Measurements from ENCODE around the gene ZNF652.

ZNF652 gene

GRCh38 chr17:49356320-49356719, 5.7 kb downstream of the ZNF652 start:
- no peak for DNase-seq

DNA sequence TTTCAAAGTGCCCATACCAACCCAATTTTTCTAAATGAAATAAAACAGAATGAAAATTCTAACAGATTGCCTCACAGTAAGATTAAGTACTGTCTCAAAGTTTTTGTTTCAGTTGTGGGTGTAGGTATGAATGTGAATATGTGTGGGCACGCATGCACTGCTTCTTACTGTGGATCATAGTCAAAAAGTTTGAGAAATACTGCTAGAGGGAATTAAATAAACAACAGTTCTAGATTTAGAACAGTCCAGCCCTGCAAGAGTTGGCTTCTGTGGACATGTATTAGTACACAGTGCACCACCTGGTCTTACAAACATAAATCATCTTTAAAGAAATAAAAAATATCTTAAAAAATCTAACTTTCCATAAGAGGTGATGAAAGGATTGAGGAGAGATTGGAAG, 8.4 kb downstream of the ZNF652 start:
- DNase-seq: no peak

DNA sequence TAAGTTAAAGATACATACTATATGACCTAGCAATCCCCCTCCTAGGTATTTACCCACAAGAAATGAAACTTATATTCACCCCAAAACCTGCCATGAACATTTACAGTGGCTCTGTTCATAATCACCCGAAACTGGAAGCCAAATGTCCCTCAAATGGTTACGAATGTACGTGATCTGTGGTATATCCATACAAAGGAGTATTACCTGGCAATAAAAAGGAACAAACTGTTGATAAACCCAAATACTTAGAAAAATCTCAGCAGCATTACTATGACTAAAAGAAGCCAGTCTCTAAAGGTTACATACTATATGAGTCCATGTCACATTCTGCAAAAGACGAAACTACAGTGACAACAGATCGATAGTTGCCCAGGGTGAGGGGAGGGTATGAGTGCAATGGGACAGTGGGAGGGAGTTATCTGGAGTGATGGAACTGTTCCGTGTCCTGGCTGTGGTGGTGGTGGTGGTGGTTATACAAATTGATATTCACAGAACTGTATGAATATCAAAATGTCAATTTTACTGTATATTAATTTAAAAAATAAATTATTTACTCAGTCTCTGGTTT, 9.4 kb downstream of the ZNF652 start:
- DNase-seq: no peak

- no peak for DNase-seq
These were observed 10.4 kb downstream of the ZNF652 start for GRCh38 chr17:49351572-49352140.

- DNase-seq: no peak
These were observed 12.5 kb downstream of the ZNF652 start for GRCh38 chr17:49349541-49349940.

GRCh38 chr17:49344914-49345313, 17.1 kb downstream of the ZNF652 start:
- DNase-seq: no peak

- no peak for DNase-seq
These were observed 18.8 kb downstream of the ZNF652 start for GRCh38 chr17:49343273-49343672.

DNA sequence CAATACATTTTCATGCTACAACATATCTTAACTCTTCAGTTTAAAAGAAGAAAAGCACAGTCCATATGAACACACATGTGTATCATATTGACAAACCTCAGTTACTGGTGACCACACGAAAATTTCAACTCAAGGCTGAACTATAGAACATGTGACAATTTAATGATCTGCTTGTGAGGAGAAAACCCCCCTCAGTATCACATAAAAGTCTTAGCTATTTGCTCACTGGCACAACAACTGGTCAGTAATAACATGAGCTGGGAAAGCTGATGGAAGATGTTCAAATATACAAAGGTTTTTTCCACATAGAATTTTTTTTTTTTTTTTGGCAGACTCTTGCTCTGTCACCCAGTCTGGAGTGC, 19.5 kb downstream of the ZNF652 start:
- no peak for DNase-seq

GRCh38 chr17:49341356-49341755, 20.7 kb downstream of the ZNF652 start:
- no peak for DNase-seq

DNA sequence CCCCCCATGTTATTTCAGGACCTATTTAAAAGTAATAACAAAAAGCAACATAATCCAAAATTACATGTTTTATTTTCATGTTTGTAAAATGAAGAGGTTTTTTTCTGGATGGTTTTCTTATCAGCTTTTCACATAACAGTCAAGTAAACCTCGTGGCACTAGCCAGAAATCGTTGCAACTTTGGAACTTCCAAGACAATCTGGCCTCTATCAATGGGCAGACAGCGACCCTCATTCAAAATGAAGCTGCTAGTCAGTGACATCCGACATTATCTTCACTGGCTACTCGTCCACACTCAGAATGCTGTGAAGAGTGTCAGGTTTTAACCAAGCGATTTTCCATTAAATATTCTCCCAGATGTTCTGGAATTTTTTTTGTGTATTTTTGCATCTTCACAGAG, 22.7 kb downstream of the ZNF652 start:
- no peak for DNase-seq

DNA sequence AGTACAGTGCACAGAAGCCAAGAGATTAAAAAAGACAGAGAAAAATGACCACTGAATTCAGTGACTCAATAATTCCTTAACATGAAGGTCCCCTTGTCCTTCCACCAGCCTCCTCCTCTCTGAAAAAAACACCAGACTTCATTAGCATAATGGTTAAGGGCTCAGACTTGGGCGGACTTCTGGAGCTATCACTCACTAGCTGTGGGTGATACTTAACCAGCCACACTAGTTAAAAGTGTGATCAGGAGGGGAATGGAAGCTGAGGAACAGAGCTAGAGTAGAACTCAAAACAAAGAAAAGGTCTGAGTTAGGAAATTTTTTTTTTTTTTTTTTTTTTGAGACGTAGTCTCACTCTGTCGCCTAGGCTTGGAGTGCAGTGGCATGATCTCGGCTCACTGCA, 23.2 kb downstream of the ZNF652 start:
- no peak for DNase-seq

GRCh38 chr17:49337884-49338283, 24.2 kb downstream of the ZNF652 start:
- no peak for DNase-seq

DNA sequence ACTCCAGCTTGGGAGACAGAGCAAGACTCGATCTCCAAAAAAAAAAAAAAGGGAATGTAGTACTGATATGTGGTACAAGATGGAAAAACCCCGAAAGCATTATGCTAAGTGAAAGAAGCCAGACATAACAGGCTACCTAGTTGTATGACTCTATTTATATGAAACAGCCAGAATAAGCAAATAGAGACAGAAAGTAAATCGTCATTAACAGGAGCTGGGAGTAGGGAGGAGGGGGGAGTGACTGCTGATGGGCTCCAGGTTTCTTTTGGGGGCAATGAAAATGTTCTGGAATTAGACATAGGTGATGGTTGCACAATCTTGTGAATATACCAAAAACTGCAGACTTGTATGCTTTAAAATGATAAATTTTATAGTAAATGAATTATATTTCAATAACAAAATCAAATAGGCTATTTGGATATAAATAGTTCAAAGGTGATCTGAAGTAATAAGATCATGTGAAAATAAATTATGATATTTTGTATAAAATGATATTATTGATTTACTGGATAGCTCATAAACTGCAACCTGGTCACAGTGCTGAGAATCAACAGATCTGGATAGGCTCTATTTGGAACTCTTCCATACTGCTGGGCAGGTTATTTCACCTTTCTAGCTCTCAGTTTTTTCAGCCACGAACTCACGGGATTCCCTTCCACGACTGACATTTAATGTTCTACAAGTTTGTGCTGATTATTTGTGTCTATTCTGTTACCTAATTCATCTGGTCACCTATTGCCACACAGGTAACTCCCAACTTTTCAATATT, 27.1 kb downstream of the ZNF652 start:
- no peak for DNase-seq

DNA sequence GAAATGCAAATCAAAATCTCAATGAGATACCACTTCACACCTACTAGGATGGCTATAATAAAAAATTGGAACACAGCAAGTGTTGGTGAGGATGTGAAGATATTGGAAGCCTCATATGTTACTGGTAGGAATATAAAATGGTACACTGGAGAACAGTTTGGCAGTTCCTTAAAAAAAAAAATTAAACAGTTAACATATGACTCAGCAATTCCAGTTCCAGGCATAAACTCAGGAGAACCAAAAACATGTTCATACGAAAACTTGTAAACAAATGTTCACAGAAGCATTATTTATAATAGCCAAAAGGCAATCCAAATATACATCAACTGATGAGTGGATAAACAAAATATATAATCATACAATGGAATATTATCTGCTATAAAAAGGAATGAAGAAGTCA, 28.2 kb downstream of the ZNF652 start:
- DNase-seq: no peak

DNA sequence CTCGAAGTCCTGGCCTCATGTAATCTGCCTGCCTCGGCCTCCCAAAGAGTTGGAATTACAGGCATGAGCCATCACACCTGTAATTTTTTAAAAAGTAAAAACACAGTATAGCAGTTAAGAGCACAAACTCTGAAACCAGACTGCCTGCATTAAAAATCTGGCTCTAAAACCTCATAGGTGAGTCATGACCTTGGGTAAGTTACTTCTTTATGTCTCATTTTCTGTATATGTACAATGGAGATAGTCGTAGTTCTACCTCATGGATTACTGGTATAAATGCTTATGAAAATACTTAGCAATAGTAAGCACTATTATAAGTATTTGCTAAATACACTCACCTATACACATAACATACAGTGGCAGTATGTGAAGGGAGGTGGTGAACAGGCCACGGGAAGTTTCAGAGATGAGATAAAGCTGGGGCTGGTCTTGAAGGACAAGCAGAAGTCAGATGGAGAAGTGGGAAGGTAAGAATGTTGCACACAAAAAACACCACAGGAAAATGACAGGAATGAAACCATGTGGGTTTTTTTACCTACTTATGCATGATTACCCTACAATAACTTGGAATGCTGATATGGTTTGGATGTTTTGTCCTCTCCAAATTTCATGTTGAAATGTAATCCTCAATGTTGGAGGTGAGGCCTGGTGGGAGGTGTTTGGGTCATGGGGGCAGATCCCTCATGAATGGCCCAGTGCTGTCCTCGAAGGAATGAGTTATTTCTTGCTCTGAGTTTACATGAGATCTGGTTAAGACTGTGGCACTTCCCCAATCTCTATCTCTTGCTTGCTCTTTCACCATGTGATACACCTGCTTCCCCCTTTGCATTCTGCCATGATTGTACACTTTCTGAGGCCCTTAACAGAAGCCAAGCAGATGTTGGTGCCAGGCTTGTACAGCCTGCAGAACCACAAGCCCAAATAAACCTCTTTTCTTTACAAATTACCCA, 33.9 kb downstream of the ZNF652 start:
- DNase-seq: no peak

DNA sequence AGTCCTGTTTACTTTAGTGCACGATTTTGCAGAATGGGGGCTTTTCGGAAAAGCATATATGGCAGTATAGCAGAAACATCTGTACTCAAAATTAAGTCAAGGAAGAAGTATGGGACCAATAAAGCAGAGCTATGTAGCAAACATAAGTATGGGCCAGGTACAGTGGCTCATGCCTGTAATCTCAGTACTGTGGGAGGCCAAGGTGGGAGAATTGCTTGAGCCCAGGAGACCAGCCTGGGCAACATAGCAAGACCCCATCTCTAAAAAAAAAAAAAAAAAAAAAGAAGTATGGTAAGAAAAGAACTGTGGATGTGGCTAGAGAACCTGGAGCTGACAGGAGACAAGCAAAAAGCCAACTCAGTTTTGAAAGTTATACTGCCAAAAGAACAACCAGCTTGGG, 36.1 kb downstream of the ZNF652 start:
- no peak for DNase-seq

GRCh38 chr17:49318435-49318965, 43.5 kb downstream of the ZNF652 start:
- DNase-seq: no peak

DNA sequence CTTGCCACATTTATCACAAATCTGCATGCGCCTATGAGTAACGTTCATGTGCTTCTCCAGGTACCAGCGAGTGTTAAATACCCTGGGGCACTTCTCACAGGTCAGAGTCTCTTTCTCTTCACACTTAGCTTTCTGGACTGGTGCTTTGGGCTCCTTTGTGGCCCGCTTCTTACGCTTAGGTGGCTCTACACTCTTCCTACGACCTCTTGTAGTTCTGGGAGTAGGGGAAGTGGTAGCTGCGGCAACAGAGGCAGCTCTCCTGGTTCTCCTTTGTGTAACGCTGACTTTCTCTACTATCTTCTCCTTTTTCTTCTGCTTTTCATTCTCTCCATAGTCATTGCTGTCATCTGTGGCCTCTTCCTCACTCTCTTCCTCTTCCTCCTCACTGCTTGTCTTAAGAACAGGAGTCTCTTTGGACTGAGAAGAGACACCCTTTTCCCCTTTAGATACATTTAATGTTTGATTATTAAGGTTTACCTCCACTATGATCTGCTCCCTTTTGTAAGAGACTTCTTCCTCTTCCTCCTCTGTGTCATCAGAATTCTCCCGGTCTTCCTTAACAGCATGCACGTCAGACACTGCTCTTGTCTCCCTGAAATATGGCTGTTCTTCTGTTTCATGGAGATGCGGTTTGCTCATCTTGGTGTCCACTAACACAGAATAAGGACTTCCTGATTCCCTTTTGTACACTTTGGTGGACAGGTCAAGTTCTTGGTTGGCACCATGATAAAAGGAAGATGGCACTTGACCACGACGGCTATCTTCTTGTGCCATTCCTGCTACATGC, 45.0 kb downstream of the ZNF652 start:
- no peak for DNase-seq

GRCh38 chr17:49316258-49316570, 45.8 kb downstream of the ZNF652 start:
- DNase-seq: no peak

GRCh38 chr17:49315551-49316257, 46.3 kb downstream of the ZNF652 start:
- DNase-seq: peak; percentile 73

DNA sequence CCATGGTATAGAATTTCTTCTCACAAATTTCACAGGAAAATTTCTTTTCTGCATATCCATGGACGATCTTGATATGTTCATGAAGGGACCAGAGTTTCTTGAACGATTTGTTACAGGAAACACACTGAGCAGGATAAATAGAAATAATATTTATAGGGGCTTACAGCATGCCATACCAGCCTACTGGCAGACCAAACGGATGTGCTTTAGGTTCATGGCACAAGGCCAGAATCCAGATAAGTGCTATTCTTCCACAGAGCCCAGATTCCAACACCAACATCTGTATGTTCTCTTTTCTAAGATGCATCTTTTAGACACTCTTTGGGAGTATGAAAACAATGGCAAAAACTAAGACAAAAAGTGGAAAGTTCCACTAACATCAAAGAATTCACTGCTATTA, 49.3 kb downstream of the ZNF652 start:
- no peak for DNase-seq

DNA sequence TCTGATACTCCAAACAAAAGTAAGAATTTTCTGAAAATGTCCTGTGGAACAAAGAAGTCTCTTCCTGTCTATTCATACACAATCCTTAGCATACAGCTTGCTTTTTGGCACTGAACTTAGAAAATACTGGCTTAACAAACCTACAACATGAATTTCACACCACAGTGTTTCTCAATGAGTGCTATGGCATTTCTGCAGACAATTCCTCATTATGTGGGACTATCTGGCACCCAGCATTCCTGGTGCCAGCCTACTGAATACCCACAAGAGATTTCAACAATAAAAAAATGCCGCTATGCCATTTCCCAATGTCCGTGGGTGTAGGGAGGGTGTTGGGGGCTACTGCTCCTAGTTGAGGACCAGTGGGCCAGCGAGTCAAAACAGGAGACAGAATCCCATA, 62.1 kb downstream of the ZNF652 start:
- DNase-seq: no peak
